HepG2 (cell line): Measurements from ENCODE around the gene POFUT2. TPM values are rescaled to one million over a fixed set of nuclear protein-coding genes. Genes with fewer than 3 reads are reported as not detected.

Source experiments
- CHD4 ChIP-seq: fragments of 200-600 bp; sonication (generic); IDR thresholded peaks from 2 replicates; pipeline ENCODE4 v1.7.0; 2017; ENCODE audit warnings: mild to moderate bottlenecking, low read length, borderline replicate concordance
- HCFC1 ChIP-seq: fragments of 150-350 bp; IDR thresholded peaks from 2 replicates; pipeline ENCODE4 v1.6.1; 2014; ENCODE audit warnings: low read depth, low read length
- HMG20B ChIP-seq: conservative IDR thresholded peaks from 2 replicates; pipeline ENCODE4 v1.6.1; 2016; ENCODE audit warnings: missing genetic modification reagents, missing compliant biosample characterization
- MAFK ChIP-seq, 2 experiments: IDR thresholded peaks in 1 of 2; conservative IDR thresholded peaks in 1 of 2; 2 replicates each; pipeline ENCODE4 v1.6.1; 2011; ENCODE audit warnings: improper control_type of control experiment in 2 of 2, low read length in 2 of 2
- MLLT10 ChIP-seq: sonication (generic); formaldehyde crosslinking; IDR thresholded peaks from 2 replicates; pipeline ENCODE4 v1.4.0; 2020; ENCODE audit warnings: missing genetic modification reagents
- NFIC ChIP-seq: IDR thresholded peaks from 2 replicates; pipeline ENCODE4 v1.6.1; 2012; ENCODE audit warnings: mild to moderate bottlenecking, low read length, inconsistent platforms
- NR3C1 ChIP-seq: sonication (generic); formaldehyde crosslinking; IDR thresholded peaks from 2 replicates; pipeline ENCODE4 v1.4.0; 2020; ENCODE audit warnings: missing genetic modification reagents
- PAX8 ChIP-seq: sonication (generic); formaldehyde crosslinking; IDR thresholded peaks from 2 replicates; pipeline ENCODE4 v1.8.0; 2022; ENCODE audit warnings: mild to moderate bottlenecking, missing genetic modification reagents, borderline replicate concordance
- ZBTB20 ChIP-seq: sonication (generic); formaldehyde crosslinking; IDR thresholded peaks from 2 replicates; pipeline ENCODE4 v1.8.1; 2023; ENCODE audit warnings: missing genetic modification reagents, low read depth, mild to moderate bottlenecking, borderline replicate concordance
- ZBTB3 ChIP-seq: sonication (generic); formaldehyde crosslinking; IDR thresholded peaks from 2 replicates; pipeline ENCODE4 v1.4.0; 2020; ENCODE audit warnings: low read depth, mild to moderate bottlenecking, moderate library complexity, missing genetic modification reagents, borderline replicate concordance
- ZBTB7A ChIP-seq: sonication (generic); formaldehyde crosslinking; IDR thresholded peaks from 2 replicates; pipeline ENCODE4 v1.8.0; 2022; ENCODE audit warnings: mild to moderate bottlenecking, missing genetic modification reagents
- ZNF10 ChIP-seq: sonication (generic); formaldehyde crosslinking; IDR thresholded peaks from 2 replicates; pipeline ENCODE4 v1.4.0; 2020; ENCODE audit warnings: mild to moderate bottlenecking, low read depth, missing genetic modification reagents, borderline replicate concordance
- ZNF251 ChIP-seq: sonication (generic); formaldehyde crosslinking; IDR thresholded peaks from 2 replicates; pipeline ENCODE4 v1.9.0; 2021; ENCODE audit warnings: mild to moderate bottlenecking, missing genetic modification reagents
- ZNF382 ChIP-seq: sonication (generic); formaldehyde crosslinking; IDR thresholded peaks from 2 replicates; pipeline ENCODE4 v1.5.0; 2020; ENCODE audit warnings: missing genetic modification reagents, mild to moderate bottlenecking, borderline replicate concordance
- ZNF431 ChIP-seq: sonication (generic); formaldehyde crosslinking; IDR thresholded peaks from 2 replicates; pipeline ENCODE4 v1.9.0; 2022; ENCODE audit warnings: missing genetic modification reagents, low read depth, mild to moderate bottlenecking, borderline replicate concordance
- ZNF772 ChIP-seq: sonication (generic); formaldehyde crosslinking; IDR thresholded peaks from 2 replicates; pipeline ENCODE4 v1.5.0; 2020; ENCODE audit warnings: mild to moderate bottlenecking, missing genetic modification reagents
- ZSCAN12 ChIP-seq: sonication (generic); formaldehyde crosslinking; IDR thresholded peaks from 2 replicates; pipeline ENCODE4 v1.9.0; 2021; ENCODE audit warnings: mild to moderate bottlenecking, missing genetic modification reagents
- polyA plus RNA-seq, 8 experiments: library from polyadenylated mRNA; depleted of rRNA in 3 of 8; stranded (reverse) in 7 of 8; unstranded in 1 of 8; fragments of >200 nt; fragmentation: Illumina TruSeq in 4 of 8; extraction: Trizol in 4 of 8; gene quantifications; 2 replicates each; pipeline versions ENCODE4 v1.2.1 to v1.2.3, GENCODE V29; 2011 to 2016; ENCODE audit warnings: low read depth in 4 of 8, missing spikeins in 1 of 8, mixed read lengths in 1 of 8; ENCODE audit not compliant: insufficient read depth in 1 of 8
- total RNA-seq, 5 experiments: library from RNA; depleted of rRNA; stranded (reverse); fragments of >200 nt; fragmentation: Illumina TruSeq; extraction: Trizol; gene quantifications; 2 replicates each; pipeline ENCODE4 v1.2.3, GENCODE V29; 2016; ENCODE audit warnings: low read depth in 1 of 5
- TF ChIP-seq, protein P1 (sequence below): sonication (generic); formaldehyde crosslinking; IDR thresholded peaks from 2 replicates; pipeline ENCODE4 v1.5.0; 2020; ENCODE audit warnings: missing genetic modification reagents, mild to moderate bottlenecking, borderline replicate concordance
- TF ChIP-seq, protein P2 (sequence below): sonication (generic); formaldehyde crosslinking; IDR thresholded peaks from 2 replicates; pipeline ENCODE4 v1.4.0; 2020; ENCODE audit warnings: mild to moderate bottlenecking, missing genetic modification reagents
- TF ChIP-seq, protein P3 (sequence below): fragments of 450-650 bp; IDR thresholded peaks from 2 replicates; pipeline ENCODE4 v1.6.1; 2016
- TF ChIP-seq, protein P4 (sequence below): IDR thresholded peaks from 2 replicates; pipeline ENCODE4 v1.6.1; 2016; ENCODE audit warnings: mild to moderate bottlenecking, missing biosample characterization, missing genetic modification reagents
- TF ChIP-seq, protein P5 (sequence below): sonication (generic); formaldehyde crosslinking; IDR thresholded peaks from 2 replicates; pipeline ENCODE4 v1.4.0; 2020; ENCODE audit warnings: missing genetic modification reagents, borderline replicate concordance

Gene POFUT2
- total and polyA plus RNA-seq, 2 of the 13 experiments (the other 11 are each of a cell fraction or from before 2014, with no cell fraction given) = 22.8 to 24.0 TPM

DNA sequence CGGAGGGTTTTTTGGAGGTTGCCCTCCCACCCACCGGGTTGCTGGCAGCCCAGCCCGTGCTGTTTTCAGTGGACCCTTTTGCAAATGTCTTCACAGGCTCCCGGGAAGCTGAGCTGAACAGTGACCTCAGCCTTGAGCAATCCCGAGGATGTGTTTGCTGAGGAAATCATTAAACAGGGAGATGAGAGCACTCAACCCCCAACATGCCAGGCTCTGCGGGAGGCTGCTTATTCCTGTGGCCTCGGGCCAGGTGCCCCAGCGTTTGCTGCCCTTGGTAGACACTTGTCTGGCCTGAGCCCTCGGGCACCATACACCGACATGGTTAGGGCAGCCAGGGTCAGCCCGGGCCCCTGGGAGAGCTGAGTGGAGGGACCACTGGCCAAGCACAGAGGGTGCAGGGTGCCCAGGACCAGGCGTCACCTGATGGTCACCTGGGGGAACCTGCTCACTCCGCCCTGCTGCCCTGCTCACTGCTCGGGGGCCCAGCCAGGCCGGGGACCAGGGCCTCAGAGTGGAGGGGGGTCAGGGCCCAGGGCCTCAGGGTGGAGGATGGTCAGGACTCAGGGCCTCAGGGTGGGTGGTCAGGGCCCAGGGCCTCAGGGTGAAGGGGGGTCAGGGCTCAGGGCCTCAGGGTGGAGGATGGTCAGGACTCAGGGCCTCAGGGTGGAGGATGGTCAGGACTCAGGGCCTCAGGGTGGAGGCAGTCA is 42.5 kb upstream of the POFUT2 start (continued):
- TF ChIP-seq ZNF772 (no peak), NR3C1 (CRISPR knock-in tag) (no peak), HMG20B (no peak; the same call in 1 of the 2 replicates), ZNF251 (CRISPR knock-in tag) (no peak), ZBTB20 (CRISPR knock-in tag) (peak; percentile 32; the same call in 1 of the 2 replicates), MAFK (conservative IDR thresholded peaks at IDR 0.05 in 1 of 2, IDR thresholded peaks at IDR 0.05 in 1 of 2; ENCODE audit: low read length in 2 of 2) (no peak), ZNF10 (CRISPR knock-in tag) (no peak), HCFC1 (no peak), MLLT10 (CRISPR knock-in tag) (no peak), ZNF431 (CRISPR knock-in tag) (no peak), NFIC (no peak), ZSCAN12 (CRISPR knock-in tag) (no peak), CHD4 (no peak), ZBTB3 (CRISPR knock-in tag) (no peak), ZBTB7A (no peak), PAX8 (no peak), ZNF382 (CRISPR knock-in tag) (no peak)
- TF ChIP-seq, protein P1, sequence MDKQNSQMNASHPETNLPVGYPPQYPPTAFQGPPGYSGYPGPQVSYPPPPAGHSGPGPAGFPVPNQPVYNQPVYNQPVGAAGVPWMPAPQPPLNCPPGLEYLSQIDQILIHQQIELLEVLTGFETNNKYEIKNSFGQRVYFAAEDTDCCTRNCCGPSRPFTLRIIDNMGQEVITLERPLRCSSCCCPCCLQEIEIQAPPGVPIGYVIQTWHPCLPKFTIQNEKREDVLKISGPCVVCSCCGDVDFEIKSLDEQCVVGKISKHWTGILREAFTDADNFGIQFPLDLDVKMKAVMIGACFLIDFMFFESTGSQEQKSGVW (CRISPR knock-in tag) = no peak
- TF ChIP-seq, protein P2, sequence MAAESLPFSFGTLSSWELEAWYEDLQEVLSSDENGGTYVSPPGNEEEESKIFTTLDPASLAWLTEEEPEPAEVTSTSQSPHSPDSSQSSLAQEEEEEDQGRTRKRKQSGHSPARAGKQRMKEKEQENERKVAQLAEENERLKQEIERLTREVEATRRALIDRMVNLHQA (CRISPR knock-in tag) = no peak
- TF ChIP-seq, protein P3, sequence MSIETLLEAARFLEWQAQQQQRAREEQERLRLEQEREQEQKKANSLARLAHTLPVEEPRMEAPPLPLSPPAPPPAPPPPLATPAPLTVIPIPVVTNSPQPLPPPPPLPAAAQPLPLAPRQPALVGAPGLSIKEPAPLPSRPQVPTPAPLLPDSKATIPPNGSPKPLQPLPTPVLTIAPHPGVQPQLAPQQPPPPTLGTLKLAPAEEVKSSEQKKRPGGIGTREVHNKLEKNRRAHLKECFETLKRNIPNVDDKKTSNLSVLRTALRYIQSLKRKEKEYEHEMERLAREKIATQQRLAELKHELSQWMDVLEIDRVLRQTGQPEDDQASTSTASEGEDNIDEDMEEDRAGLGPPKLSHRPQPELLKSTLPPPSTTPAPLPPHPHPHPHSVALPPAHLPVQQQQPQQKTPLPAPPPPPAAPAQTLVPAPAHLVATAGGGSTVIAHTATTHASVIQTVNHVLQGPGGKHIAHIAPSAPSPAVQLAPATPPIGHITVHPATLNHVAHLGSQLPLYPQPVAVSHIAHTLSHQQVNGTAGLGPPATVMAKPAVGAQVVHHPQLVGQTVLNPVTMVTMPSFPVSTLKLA = no peak
- TF ChIP-seq, protein P4, sequence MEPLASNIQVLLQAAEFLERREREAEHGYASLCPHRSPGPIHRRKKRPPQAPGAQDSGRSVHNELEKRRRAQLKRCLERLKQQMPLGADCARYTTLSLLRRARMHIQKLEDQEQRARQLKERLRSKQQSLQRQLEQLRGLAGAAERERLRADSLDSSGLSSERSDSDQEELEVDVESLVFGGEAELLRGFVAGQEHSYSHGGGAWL (CRISPR knock-in tag) = peak; percentile 22; the same call in 1 of the 2 replicates
- TF ChIP-seq, protein P5, sequence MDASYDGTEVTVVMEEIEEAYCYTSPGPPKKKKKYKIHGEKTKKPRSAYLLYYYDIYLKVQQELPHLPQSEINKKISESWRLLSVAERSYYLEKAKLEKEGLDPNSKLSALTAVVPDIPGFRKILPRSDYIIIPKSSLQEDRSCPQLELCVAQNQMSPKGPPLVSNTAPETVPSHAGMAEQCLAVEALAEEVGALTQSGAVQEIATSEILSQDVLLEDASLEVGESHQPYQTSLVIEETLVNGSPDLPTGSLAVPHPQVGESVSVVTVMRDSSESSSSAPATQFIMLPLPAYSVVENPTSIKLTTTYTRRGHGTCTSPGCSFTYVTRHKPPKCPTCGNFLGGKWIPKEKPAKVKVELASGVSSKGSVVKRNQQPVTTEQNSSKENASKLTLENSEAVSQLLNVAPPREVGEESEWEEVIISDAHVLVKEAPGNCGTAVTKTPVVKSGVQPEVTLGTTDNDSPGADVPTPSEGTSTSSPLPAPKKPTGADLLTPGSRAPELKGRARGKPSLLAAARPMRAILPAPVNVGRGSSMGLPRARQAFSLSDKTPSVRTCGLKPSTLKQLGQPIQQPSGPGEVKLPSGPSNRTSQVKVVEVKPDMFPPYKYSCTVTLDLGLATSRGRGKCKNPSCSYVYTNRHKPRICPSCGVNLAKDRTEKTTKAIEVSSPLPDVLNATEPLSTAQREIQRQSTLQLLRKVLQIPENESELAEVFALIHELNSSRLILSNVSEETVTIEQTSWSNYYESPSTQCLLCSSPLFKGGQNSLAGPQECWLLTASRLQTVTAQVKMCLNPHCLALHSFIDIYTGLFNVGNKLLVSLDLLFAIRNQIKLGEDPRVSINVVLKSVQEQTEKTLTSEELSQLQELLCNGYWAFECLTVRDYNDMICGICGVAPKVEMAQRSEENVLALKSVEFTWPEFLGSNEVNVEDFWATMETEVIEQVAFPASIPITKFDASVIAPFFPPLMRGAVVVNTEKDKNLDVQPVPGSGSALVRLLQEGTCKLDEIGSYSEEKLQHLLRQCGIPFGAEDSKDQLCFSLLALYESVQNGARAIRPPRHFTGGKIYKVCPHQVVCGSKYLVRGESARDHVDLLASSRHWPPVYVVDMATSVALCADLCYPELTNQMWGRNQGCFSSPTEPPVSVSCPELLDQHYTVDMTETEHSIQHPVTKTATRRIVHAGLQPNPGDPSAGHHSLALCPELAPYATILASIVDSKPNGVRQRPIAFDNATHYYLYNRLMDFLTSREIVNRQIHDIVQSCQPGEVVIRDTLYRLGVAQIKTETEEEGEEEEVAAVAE (CRISPR knock-in tag) = no peak
